ENCODE data around the gene THAP3.
A peak's percentile ranks its signal among the peaks of the same experiment; 100 is the strongest.

DNA sequence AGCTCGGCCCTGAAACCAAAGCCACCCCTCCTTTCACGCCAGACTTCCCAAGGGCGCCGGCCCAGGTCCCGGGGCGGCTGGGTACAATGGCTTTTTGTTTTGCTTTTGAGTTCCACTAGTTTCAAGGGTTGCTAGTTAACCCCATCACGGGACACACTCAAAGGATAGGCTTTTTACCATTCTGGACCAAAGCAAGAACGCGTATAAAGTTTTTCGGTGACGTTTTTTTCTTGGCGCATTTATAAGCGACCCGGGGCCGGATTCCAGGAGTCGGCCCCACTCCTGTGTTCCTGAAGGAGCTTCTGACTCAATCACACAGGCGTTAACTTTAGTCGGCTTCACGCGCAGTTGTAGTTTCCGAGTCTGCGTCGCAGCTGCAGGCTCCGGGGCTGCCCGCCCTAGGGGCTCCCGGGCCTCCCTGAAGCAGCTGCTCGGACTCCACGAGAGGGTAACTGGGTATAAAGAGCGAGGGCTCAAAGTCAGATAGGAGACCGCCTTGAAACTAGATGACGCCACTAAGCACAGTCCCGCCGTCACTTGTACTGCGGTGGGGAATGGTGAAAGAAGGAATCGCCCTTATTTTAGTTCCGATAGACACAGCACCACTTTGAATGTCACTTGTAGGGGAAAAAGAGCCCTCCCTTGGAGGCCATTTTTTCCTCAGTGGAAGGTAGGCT, 21.3 kb upstream of the THAP3 start:
- TF ChIP-seq POLR2A (IDR thresholded peaks at IDR 0.05) (peak; percentile 47), CTCF (IDR thresholded peaks at IDR 0.05) (no peak), POLR2AphosphoS5 (IDR thresholded peaks at IDR 0.05) (peak in 1 of 3 donors; percentile 23)
